IMR-90 (cell line): ENCODE results near the gene TMEM219. TPM values are rescaled to one million over a fixed set of nuclear protein-coding genes. Genes with fewer than 3 reads are reported as not detected.

Source experiments
- ATAC-seq: fragments of 200-7000 bp; cut with Tn5 transposase; 2 replicates; pipeline ENCODE4 v1.9.1; 2020; ENCODE audit warnings: low read depth, mild to moderate bottlenecking, moderate library complexity
- BruUV-seq: library from RNA; stranded (reverse); fragments of 400-500 nt; replicated peaks from 2 replicates; lab custom pipeline; 2021; lab: Mats Ljungman, UMichigan
- CTCF ChIA-PET: fragments of 300-600 bp; formaldehyde crosslinking; extraction: SDS; loops from one replicate; lab custom pipeline; 2021; ENCODE audit warnings: antibody characterized with exemption; lab: Yijun Ruan, JAX
- POLR2A ChIA-PET: fragments of 300-600 bp; sonication (Branson Sonifier 250); formaldehyde crosslinking; loops from one replicate; lab custom pipeline; 2022; ENCODE audit warnings: antibody characterized with exemption; ENCODE audit not compliant: unreplicated experiment; lab: Charles Lee
- DNase-seq: peaks from one replicate; pipeline ENCODE4 v3.0.0; 2013
- H2AFZ ChIP-seq: replicated peaks from 2 replicates; pipeline ENCODE3; 2013; ENCODE audit warnings: low read length, mild to moderate bottlenecking; ENCODE audit not compliant: poor library complexity
- H2AK5ac ChIP-seq: 2 replicates; pipeline ENCODE4 v1.6.1; 2013; ENCODE audit warnings: low read depth, low read length, inconsistent platforms
- H2AK9ac ChIP-seq: replicated peaks from 2 replicates; pipeline ENCODE3; 2013; ENCODE audit warnings: mild to moderate bottlenecking, low read depth, low read length, moderate library complexity; ENCODE audit not compliant: poor library complexity
- H2BK120ac ChIP-seq: 2 replicates; pipeline ENCODE4 v1.6.1; 2013; ENCODE audit warnings: low read depth, low read length, inconsistent platforms
- H2BK15ac ChIP-seq: 3 replicates; pipeline ENCODE4 v1.6.1; 2013; ENCODE audit warnings: low read depth, low read length, inconsistent platforms
- H2BK20ac ChIP-seq: 2 replicates; pipeline ENCODE4 v1.6.1; 2013; ENCODE audit warnings: low read depth, mild to moderate bottlenecking, inconsistent platforms, low read length, moderate library complexity
- H2BK5ac ChIP-seq: 2 replicates; pipeline ENCODE4 v1.6.1; 2013; ENCODE audit warnings: mild to moderate bottlenecking, low read depth, low read length, inconsistent platforms; ENCODE audit not compliant: poor library complexity, severe bottlenecking
- H3K14ac ChIP-seq: replicated peaks from 2 replicates; pipeline ENCODE4 v1.6.1; 2013; ENCODE audit warnings: low read depth, low read length, inconsistent platforms
- H3K18ac ChIP-seq: 2 replicates; pipeline ENCODE4 v1.6.1; 2013; ENCODE audit warnings: low read depth, low read length, control low read depth
- H3K23ac ChIP-seq: 2 replicates; pipeline ENCODE4 v1.6.1; 2013; ENCODE audit warnings: low read depth, low read length, inconsistent platforms
- H3K27ac ChIP-seq: 2 replicates; pipeline ENCODE4 v1.5.1; 2013; ENCODE audit warnings: mild to moderate bottlenecking, control low read depth, low read length; ENCODE audit not compliant: insufficient read depth
- H3K27me3 ChIP-seq: 2 replicates; pipeline ENCODE4 v1.6.1; 2013; ENCODE audit warnings: low read length; ENCODE audit not compliant: control insufficient read depth, insufficient read depth
- H3K36me3 ChIP-seq: 2 replicates; pipeline ENCODE4 v1.6.1; 2013; ENCODE audit warnings: low read length, mixed read lengths; ENCODE audit not compliant: control insufficient read depth, insufficient read depth
- H3K4ac ChIP-seq: 2 replicates; pipeline ENCODE4 v1.6.1; 2013; ENCODE audit warnings: low read depth, low read length, inconsistent platforms
- H3K4me1 ChIP-seq: 2 replicates; pipeline ENCODE4 v1.6.1; 2013; ENCODE audit warnings: low read length, mixed read lengths; ENCODE audit not compliant: control insufficient read depth, insufficient read depth
- H3K4me2 ChIP-seq: 2 replicates; pipeline ENCODE4 v1.6.1; 2013; ENCODE audit warnings: low read depth, mild to moderate bottlenecking, control low read depth, low read length, moderate library complexity
- H3K4me3 ChIP-seq: 2 replicates; pipeline ENCODE4 v1.5.1; 2013; ENCODE audit warnings: low read depth, mild to moderate bottlenecking, control low read depth, low read length, moderate library complexity; ENCODE audit not compliant: insufficient read depth
- H3K56ac ChIP-seq: 2 replicates; pipeline ENCODE4 v1.6.1; 2013; ENCODE audit warnings: low read length, inconsistent platforms; ENCODE audit not compliant: insufficient read depth; ENCODE audit errors: extremely low read depth
- H3K79me1 ChIP-seq, 2 experiments: 2 replicates each; pipeline ENCODE4 v1.6.1; 2013; ENCODE audit warnings: low read length in 2 of 2, inconsistent platforms in 1 of 2, low read depth in 1 of 2
- H3K9ac ChIP-seq: 2 replicates; pipeline ENCODE4 v1.6.1; 2013; ENCODE audit warnings: low read depth, low read length, control low read depth
- H3K9me1 ChIP-seq: 2 replicates; pipeline ENCODE4 v1.6.1; 2013; ENCODE audit warnings: low read length, inconsistent platforms; ENCODE audit not compliant: insufficient read depth
- H3K9me3 ChIP-seq: 2 replicates; pipeline ENCODE4 v1.6.1; 2013; ENCODE audit warnings: low read length; ENCODE audit not compliant: control insufficient read depth, insufficient read depth
- H4K20me1 ChIP-seq: 2 replicates; pipeline ENCODE4 v1.6.1; 2013; ENCODE audit warnings: low read length, inconsistent platforms; ENCODE audit not compliant: insufficient read depth
- H4K5ac ChIP-seq: 2 replicates; pipeline ENCODE4 v1.6.1; 2013; ENCODE audit warnings: mild to moderate bottlenecking, low read depth, low read length, control low read depth
- H4K8ac ChIP-seq, 2 experiments: 2 replicates each; pipeline ENCODE4 v1.6.1; 2013; ENCODE audit warnings: low read depth in 2 of 2, low read length in 2 of 2, control low read depth in 1 of 2, inconsistent platforms in 1 of 2
- H4K91ac ChIP-seq: 2 replicates; pipeline ENCODE4 v1.6.1; 2013; ENCODE audit warnings: low read depth, low read length, inconsistent platforms; ENCODE audit not compliant: insufficient read depth
- CEBPB ChIP-seq: IDR thresholded peaks from 2 replicates; pipeline ENCODE4 v1.6.1; 2012; ENCODE audit warnings: low read depth, low read length, improper control_type of control experiment
- RCOR1 ChIP-seq: IDR thresholded peaks from 2 replicates; pipeline ENCODE4 v1.6.1; 2012; ENCODE audit warnings: mild to moderate bottlenecking, low read length, improper control_type of control experiment; ENCODE audit not compliant: insufficient replicate concordance
- WGBS, 2 experiments: methylation state at CpG; one replicate each; pipeline versions ENCODE4 v1.1.5 to v1.1.7; 2013; ENCODE audit warnings: missing lambda C conversion rate in 2 of 2; ENCODE audit not compliant: insufficient read length in 1 of 2; ENCODE audit errors: extremely low coverage in 2 of 2; 5-methylcytosine and 5-hydroxymethylcytosine counted together
- dilution Hi-C: fragments of 300-500 bp; cut with HindIII; formaldehyde crosslinking; loops from one replicate; pipeline ENCODE4 v1.14.3; 2018; ENCODE audit warnings: low sequenced_read_pairs; ENCODE audit not compliant: unreplicated experiment
- in situ Hi-C: fragments of 300-500 bp; cut with MboI; formaldehyde crosslinking; loops from 3 replicates; pipeline ENCODE4 v1.14.3; 2019; ENCODE audit warnings: low sequenced_read_pairs, inconsistent platforms, mixed read lengths
- intact Hi-C: fragments of 100-400 bp; cut with micrococcal nuclease; formaldehyde crosslinking; loops from 2 replicates; pipeline ENCODE4 v1.10.0; 2022
- polyA plus RNA-seq, 3 experiments: library from polyadenylated mRNA; depleted of rRNA; stranded (reverse); fragments of >200 nt; gene quantifications; 2 replicates each; pipeline ENCODE4 v1.2.3, GENCODE V29; 2012; ENCODE audit warnings: low replicate concordance in 1 of 3
- total RNA-seq: library from RNA; depleted of rRNA; stranded (reverse); fragments of >200 nt; gene quantifications from 2 replicates; pipeline ENCODE4 v1.2.3, GENCODE V29; 2012

The TMEM219 gene
- total and polyA plus RNA-seq, 2 of the 4 experiments (the other 2 are of a cell fraction): 47.0 to 95.3 TPM

- H2AK9ac ChIP-seq: no peak overlapping the region
Observed at GRCh38 chr16:29985271-29985811, 23.5 kb downstream of the TMEM219 start.

More at GRCh38 chr16:29985271-29985811, 23.5 kb downstream of the TMEM219 start:
- ATAC-seq (no peak), DNase-seq (no peak)
- Histone ChIP-seq H2AFZ (no peak overlapping the region), H3K4ac (no peak overlapping the region), H3K79me1 (peaks cover 5 to 11% of the 10 kb centered on the region in 2 experiments; a peak in 2 of 4 replicates), H3K18ac (no peak overlapping the region), H4K8ac (no peak overlapping the region), H4K5ac (no peak overlapping the region), H3K27ac (no peak overlapping the region), H3K4me3 (no peak overlapping the region), H2BK20ac (no peak overlapping the region), H3K23ac (no peak overlapping the region), H4K91ac (no peak overlapping the region), H2BK5ac (no peak overlapping the region), H3K9me3 (no peaks in the 10 kb centered on the region), H3K36me3 (peaks cover 80% of the 10 kb centered on the region), H3K9me1 (no peaks in the 10 kb centered on the region), H2BK15ac (no peak overlapping the region), H4K20me1 (no peaks in the 10 kb centered on the region; the same call in 1 of the 2 replicates), H2AK5ac (no peak overlapping the region), H3K4me2 (no peak overlapping the region), H3K27me3 (no peaks in the 10 kb centered on the region), H3K14ac (no peak overlapping the region), H3K9ac (no peak overlapping the region), H3K4me1 (no peaks in the 10 kb centered on the region), H3K56ac (no peak overlapping the region), H2BK120ac (no peak overlapping the region)
- POLR2A ChIA-PET: interaction anchor here (0.6 kb wide), 1 partner anchor 10 kb away, joined by 5 read pairs; the partner anchor contains the start of gene HIRIP3
- in situ Hi-C loops (no loop called here), dilution Hi-C loops (no loop called here), intact Hi-C loops (no loop called here)
- TF ChIP-seq CEBPB (no peak), RCOR1 (no peak)
- BruUV-seq: no TSS peak
- CTCF ChIA-PET: interaction anchor here (1.3 kb wide), 1 partner anchor 12 kb away, joined by 3 read pairs; the partner anchor contains the start of gene TAOK2
- 94% methylated on average over 19 of the region's 28 CpGs; no CpG with 5 or more reads in 1 of the 2 experiments for WGBS, 2 experiments
